GM19397 (cell line): Measurements from ENCODE around the gene POLD4.
"Not testable (repeated sequence)": the region's sequence is repeated elsewhere in the genome, so short reads cannot be mapped to it uniquely, and the experiment has no call there.

Experiments used
- ATAC-seq: cut with Tn5 transposase; IDR thresholded peaks from one replicate; pipeline ENCODE4 v1.9.1; 2021; ENCODE audit warnings: mild to moderate bottlenecking, moderate library complexity; ENCODE audit not compliant: unreplicated experiment

Gene POLD4

GRCh38 chr11:67353317-67354074, at the start of gene POLD4:
POLD4 (minus strand) TSS chr11:67353546; CDS start chr11:67353399, 147 bp downstream.
- peak; percentile 76 for ATAC-seq

DNA sequence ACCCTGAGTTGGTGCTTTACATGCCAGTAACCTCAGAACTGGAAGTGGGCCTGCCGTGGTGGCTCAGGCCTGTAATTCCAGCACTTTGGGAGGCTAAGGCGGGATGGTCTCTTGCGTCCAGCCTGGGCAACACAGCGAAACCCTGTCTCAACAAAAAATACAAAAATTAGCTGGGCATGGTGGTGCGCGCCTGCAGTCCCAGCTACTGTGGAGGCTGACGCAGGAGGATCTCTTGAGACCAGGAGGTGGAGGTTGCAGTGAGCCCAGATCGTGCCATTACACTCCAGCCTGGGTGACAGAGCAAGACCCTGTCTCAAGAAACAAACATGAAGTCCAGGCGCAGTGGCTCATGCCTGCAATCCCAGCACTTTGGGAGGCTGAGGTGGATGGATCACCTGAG, 49.7 kb upstream of the POLD4 start:
- not testable (repeated sequence) for ATAC-seq

- ATAC-seq: not testable (repeated sequence)
Measured at GRCh38 chr11:67402192-67402839, 49.0 kb upstream of the POLD4 start.

GRCh38 chr11:67401495-67402191, 48.3 kb upstream of the POLD4 start, which contains the start of gene PPP1CA:
PPP1CA (minus strand) TSS chr11:67401858; CDS start chr11:67401782, 76 bp downstream.
- ATAC-seq: peak; percentile 69

- ATAC-seq: no peak
Measured at GRCh38 chr11:67400942-67401494, 47.7 kb upstream of the POLD4 start.

DNA sequence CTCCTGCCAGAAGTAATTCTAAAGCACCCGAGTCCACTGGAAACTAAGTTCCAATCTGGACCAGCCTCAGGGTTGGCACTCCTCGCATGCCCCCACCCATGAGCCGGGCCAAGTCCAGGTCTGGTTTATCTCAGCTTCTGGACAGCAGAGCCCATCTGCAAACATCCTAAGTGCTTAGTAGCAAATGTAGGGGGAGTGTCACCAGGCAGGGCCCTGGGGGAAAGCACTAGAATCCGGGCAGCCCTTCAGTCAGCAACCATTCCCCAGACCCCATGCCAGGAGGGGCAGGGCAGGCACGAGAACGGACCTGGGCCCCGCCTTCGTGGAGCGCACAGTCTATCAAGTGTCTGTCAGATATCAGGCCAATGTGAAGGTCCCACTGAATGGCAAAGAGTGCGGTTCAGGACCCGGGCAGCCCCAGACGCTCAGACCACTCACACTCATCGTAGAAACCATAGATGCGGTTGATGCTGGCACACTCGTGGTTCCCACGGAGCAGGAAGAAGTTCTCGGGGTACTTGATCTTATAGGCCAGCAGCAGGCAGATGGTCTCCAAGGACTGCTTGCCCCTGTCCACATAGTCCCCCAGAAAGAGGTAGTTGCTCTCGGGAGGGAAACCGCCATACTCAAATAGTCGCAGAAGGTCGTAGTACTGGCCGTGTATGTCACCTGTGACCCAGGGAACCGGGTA, 47.0 kb upstream of the POLD4 start:
- ATAC-seq: no peak

DNA sequence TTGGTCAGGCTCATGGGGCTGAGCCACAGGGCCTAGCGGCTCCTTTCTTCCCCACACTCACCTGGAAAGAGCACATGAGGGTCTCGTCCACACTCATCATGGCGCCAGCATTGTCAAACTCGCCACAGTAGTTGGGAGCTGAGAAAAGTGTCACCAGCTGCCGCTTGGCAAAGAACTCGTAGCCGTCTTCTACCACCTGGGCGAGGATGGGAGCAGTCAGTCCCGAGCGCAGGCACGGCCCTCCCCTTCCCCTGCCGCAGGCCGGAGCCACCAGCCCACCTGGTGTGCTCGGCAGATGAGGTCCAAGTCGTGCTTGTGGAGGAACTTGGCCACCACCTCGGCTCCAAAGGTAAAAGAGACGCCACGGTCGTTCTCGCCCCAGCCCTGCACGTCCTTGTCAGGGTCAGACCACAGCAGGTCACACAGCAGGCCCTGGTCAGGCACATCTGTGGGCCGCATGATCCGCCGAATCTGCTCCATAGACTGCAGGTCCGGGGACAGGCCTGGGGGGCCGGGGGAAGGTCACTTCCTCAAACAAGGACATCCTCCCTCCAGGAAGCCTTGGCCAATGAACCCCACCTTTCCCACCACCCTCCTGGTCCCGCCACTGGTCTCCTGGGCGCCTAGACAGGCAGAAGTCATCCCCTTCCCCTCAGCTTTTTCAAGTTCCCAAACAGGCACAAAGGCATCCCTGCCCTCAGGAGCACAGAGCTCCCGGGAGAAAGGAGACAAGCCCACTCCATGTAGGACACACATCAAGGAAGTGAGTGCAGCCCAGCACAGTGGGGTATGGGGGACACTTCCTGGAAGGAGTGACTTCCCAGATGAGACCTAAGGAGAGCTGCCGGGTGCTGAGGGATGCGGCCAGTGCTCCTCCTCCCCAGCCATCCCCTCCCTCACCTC, 45.6 kb upstream of the POLD4 start:
- no peak for ATAC-seq

DNA sequence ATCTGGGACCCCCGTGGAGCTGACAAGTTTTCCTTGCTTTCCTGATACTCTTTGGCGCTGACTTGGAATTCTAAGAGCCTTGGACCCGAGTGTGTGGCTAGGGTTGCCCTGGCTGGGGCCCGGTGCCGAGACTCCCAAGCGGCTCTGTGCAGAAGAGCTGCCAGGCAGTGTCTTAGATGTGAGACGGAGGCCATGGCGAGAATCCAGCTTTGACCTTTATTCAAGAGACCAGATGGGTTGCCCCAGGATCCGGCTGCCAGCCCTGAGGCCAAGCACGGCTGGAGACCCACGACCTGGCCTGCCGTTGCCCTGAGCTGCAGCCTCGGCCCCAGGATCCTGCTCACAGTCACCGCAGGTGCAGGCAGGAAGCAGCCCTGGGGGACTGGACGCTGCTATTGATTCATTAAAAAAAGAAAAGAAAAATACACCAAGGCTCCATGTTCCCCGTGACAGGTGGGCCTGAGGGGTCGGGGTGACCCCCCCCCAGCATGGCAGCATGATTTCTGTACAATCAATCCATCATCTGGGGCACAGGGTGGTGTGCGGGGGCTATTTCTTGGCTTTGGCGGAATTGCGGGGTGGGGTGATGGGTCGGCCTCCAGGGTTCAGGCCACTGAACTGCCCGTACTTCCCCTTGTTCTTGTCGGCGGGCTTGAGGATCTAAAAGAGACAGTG, 44.8 kb upstream of the POLD4 start:
- no peak for ATAC-seq

- ATAC-seq: no peak
Measured at GRCh38 chr11:67397536-67397935, 44.2 kb upstream of the POLD4 start.

DNA sequence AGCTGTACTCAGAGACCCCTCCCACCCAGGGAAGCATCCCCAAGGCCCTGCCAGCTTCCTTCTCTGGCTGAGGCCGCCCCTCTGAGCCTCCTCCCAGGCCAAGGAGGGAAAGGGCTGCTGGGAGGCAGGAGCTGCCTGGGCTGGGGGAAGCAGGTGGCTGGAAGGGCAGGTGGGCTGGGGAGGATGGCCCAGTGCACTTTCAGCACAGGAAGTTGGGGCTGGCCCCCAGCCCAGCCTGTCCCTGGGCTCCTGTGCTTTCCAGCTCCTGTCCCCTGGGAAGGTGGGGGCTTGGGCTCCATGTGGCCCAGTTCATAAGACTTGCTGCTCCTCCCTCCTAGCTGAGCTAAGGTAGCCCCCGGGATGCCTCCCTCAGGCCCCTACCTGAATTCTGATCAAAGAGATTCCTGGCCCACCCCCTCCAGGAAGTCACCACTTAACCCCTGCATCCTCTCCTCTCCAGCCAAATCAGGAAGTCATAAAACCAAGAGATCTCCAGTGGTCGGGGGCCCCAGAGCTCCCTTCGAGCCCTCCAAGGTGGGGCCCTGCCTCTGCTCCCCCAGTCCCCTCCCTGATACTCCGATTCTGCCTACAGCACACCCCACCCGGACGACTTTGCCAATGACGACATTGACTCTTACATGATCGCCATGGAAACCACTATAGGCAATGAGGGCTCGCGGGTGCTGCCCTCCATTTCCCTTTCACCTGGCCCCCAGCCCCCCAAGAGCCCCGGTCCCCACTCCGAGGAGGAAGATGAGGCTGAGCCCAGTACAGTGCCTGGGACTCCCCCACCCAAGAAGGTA, 43.4 kb upstream of the POLD4 start:
- no peak for ATAC-seq

- ATAC-seq: no peak
Measured at GRCh38 chr11:67396259-67396581, 42.9 kb upstream of the POLD4 start.

DNA sequence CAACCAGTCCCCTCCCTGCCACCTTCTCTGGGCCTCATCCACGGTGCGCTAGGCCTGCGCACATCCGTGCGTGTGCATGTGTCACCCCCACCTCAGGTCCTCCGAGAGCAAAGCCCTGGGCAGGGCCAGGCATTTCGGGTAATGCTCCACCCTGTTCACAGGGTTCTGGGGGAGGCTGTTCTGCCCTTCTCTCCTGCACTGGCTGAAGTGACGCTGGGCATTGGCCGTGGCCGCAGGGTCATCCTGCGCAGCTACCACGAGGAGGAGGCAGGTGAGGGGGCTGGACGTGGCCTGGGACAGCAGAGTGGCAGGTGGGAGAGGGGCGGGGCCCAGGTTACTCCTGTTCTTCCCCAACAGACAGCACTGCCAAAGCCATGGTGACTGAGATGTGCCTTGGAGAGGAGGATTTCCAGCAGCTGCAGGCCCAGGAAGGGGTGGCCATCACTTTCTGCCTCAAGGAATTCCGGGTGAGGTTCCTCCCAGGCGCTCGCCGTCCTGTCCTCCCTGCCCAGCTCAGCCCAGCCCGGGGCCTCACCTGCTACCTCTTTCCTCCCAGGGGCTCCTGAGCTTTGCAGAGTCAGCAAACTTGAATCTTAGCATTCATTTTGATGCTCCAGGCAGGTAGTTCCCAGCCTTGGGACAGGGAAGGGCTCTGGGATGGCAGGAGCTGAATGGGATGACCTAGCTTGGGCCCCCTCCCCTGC, 42.4 kb upstream of the POLD4 start:
- ATAC-seq: no peak

GRCh38 chr11:67393990-67394389, 40.6 kb upstream of the POLD4 start:
- ATAC-seq: no peak

- no peak for ATAC-seq
Measured at GRCh38 chr11:67393437-67393836, 40.1 kb upstream of the POLD4 start.

- ATAC-seq: no peak
Measured at GRCh38 chr11:67392183-67392715, 38.9 kb upstream of the POLD4 start.

DNA sequence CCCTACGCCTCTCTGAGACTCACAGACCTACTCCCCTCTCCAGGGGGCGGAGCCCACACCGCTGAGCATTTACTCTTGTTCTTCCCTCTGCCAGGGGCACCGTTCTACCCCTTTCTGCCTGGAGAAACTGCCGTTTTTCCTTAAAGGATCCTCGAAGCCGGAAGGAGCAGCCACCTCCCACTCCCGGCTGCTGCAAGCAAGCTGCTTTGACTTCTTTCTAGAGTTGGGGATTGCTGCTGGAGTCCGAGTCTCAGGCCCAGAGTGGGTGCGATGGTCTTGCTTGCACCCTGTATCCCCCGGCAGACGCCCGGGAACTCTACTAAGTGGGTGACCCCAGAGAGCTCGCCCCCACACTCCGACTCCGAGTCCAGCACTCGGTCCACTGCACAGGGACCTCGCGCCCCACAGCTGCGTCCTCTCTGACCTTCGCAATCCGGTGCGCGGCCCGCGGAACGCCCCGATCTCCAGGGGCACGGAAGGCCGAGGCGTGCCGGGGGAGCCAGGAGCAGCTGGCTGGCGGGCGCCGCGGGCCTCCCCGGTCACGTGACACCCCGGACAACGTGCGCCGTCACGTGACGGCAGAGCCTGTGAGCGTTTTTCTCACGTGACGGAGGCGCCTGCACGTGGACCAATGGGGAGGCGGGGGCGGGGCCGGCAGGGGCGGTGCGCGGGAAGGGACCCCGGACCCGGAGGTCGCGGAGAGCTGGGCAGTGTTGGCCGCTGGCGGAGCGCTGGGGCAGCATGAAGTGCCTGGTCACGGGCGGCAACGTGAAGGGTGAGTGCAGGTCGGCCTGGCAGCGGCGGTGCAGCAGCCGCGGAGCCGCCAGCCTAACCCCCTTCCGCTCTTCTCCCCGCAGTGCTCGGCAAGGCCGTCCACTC, 38.2 kb upstream of the POLD4 start, which contains the start of gene RAD9A:
RAD9A (plus strand) TSS at position 683 of the 879 bp plus-strand sequence; CDS start at position 742, 59 bp downstream.
- peak; percentile 69 for ATAC-seq

DNA sequence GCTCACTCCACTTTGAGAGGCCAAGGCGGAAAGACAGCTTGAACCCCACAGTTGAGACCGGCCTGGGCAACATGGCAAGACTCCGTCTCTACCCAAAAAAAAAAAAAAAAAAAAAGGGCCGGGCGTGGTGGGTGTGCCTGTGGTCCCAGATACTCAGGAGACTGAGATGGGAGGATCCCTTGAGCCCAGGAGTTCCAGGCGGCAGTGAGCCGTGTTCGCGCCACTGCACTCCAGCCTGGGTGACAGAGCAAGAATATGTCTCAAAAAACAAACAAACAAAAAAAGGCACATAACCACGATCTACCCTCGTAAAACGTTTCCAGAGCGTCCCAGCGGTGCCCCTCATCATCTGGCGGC, 37.6 kb upstream of the POLD4 start:
- no peak for ATAC-seq
